Left ventricle myocardium inferior (tissue), 1 donor: ENCODE measurements around the gene ETF1. TPM values are rescaled to one million over a fixed set of nuclear protein-coding genes. Genes with fewer than 3 reads are reported as not detected.

ENCODE experiments used
- DNase-seq: peaks from one replicate; pipeline ENCODE4 v3.0.0-alpha.2; 2020
- H3K27ac ChIP-seq: fragments of 200-600 bp; replicated peaks from 2 replicates; pipeline ENCODE4 v1.8.0; 2021
- H3K27me3 ChIP-seq: fragments of 200-600 bp; 2 replicates; pipeline ENCODE4 v1.8.0; 2021; ENCODE audit warnings: low read depth
- H3K36me3 ChIP-seq: fragments of 200-600 bp; 2 replicates; pipeline ENCODE4 v1.8.0; 2021
- H3K4me1 ChIP-seq: fragments of 200-600 bp; 2 replicates; pipeline ENCODE4 v1.8.0; 2021
- H3K4me3 ChIP-seq: fragments of 200-600 bp; 2 replicates; pipeline ENCODE4 v1.8.0; 2021; ENCODE audit warnings: mild to moderate bottlenecking, moderate library complexity
- H3K9me3 ChIP-seq: fragments of 200-600 bp; replicated peaks from 2 replicates; pipeline ENCODE4 v1.8.0; 2021
- CTCF ChIP-seq: fragments of 200-600 bp; IDR thresholded peaks from 2 replicates; pipeline ENCODE4 v1.8.0; 2021; ENCODE audit warnings: antibody characterized with exemption, mild to moderate bottlenecking, borderline replicate concordance
- intact Hi-C: fragments of 100-400 bp; cut with micrococcal nuclease; formaldehyde crosslinking; loops from one replicate; pipeline ENCODE4 v1.11.0; 2022
- total RNA-seq: library from RNA; stranded (reverse); fragmentation: NEBNext Ultra II Directional; extraction: Animal tissue kit (Norgen Biotek cat#: 25700); gene quantifications from one replicate; pipeline ENCODE4 v1.2.1, GENCODE V29; 2021
- donor health status: DM: no; HTN: yes; CAD: no; lungs with severe emphysema.

The ETF1 gene
- total RNA-seq, 1 donor from 2014 or later = 80.8 TPM

GRCh38 chr5:138549414-138549813 is 6.4 kb upstream of the ETF1 start:
- H3K27me3 ChIP-seq = no peaks in the 10 kb centered on the region
- TF ChIP-seq CTCF = no peak
- H3K4me3 ChIP-seq = no peak overlapping the region
- H3K36me3 ChIP-seq = peaks cover 15% of the 10 kb centered on the region
- intact Hi-C loops = no loop called here
- no peak overlapping the region for H3K27ac ChIP-seq
- H3K9me3 ChIP-seq = no peaks in the 10 kb centered on the region
- H3K4me1 ChIP-seq = peaks cover 44% of the 10 kb centered on the region
- DNase-seq = no peak

- Histone ChIP-seq H3K9me3 (no peaks in the 10 kb centered on the region), H3K4me3 (peak overlapping the region; percentile 85), H3K36me3 (no peaks in the 10 kb centered on the region), H3K27ac (no peak overlapping the region), H3K27me3 (no peaks in the 10 kb centered on the region), H3K4me1 (peaks cover 73% of the 10 kb centered on the region)
- intact Hi-C loops = no loop called here
- no peak for TF ChIP-seq CTCF
- no peak for DNase-seq
Observed at GRCh38 chr5:138545919-138546562, 3.0 kb upstream of the ETF1 start.

- peaks cover 89% of the 10 kb centered on the region for H3K4me1 ChIP-seq
- intact Hi-C loops = no loop called here
- DNase-seq = no peak
- H3K4me3 ChIP-seq = peak overlapping the region; percentile 85
- no peaks in the 10 kb centered on the region for H3K9me3 ChIP-seq
- no peaks in the 10 kb centered on the region for H3K27me3 ChIP-seq
- TF ChIP-seq CTCF = no peak
- peak overlapping the region; percentile 98 for H3K27ac ChIP-seq
- no peaks in the 10 kb centered on the region for H3K36me3 ChIP-seq
Observed at GRCh38 chr5:138544181-138545134, 1.4 kb upstream of the ETF1 start.

DNA sequence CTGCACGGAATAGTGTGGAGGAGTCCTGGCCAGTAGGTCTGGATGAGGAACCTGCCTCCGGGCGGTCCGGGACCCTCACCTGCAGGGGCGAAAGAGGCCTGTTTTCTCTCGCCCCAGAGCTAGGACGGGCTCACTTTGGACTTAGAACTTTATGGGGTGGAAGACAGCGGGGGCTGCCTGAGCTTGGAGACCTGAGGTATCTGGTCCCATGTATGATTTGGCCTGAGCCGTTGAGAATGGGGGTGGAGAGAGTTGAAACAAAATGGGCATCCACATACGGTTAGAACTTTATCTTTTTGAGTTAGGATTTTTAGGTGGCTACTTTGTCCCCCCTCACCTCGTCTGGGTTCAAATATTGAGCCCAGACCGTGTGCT is 681 bp upstream of the ETF1 start:
- intact Hi-C loops = no loop called here
- DNase-seq = no peak
- Histone ChIP-seq H3K27ac (peak overlapping the region; percentile 98), H3K36me3 (no peaks in the 10 kb centered on the region), H3K4me1 (peaks cover 96% of the 10 kb centered on the region), H3K9me3 (no peaks in the 10 kb centered on the region), H3K4me3 (peak overlapping the region; percentile 85), H3K27me3 (no peaks in the 10 kb centered on the region)
- no peak for TF ChIP-seq CTCF

GRCh38 chr5:138542180-138542955 is 668 bp downstream of the ETF1 start:
- DNase-seq = no peak
- intact Hi-C loops = no loop called here
- no peak for TF ChIP-seq CTCF
- peak overlapping the region; percentile 85 for H3K4me3 ChIP-seq
- H3K27me3 ChIP-seq = no peaks in the 10 kb centered on the region
- peak overlapping the region; percentile 98 for H3K27ac ChIP-seq
- no peaks in the 10 kb centered on the region for H3K36me3 ChIP-seq
- H3K9me3 ChIP-seq = no peaks in the 10 kb centered on the region
- H3K4me1 ChIP-seq = peaks cover 92% of the 10 kb centered on the region
